GM13976 (cell line): ENCODE results near the gene NCAPG.

Experiments
- DNase-seq: peaks from one replicate; pipeline ENCODE4 v3.0.0; 2012; ENCODE audit warnings: low spot score
- in situ Hi-C: fragments of 300-500 bp; cut with MboI; formaldehyde crosslinking; loops from one replicate; pipeline ENCODE4 v1.12.0; 2022; ENCODE audit warnings: low sequenced_read_pairs, mixed read lengths, inconsistent platforms; ENCODE audit not compliant: unreplicated experiment
- TF ChIP-seq, protein P1 (sequence below): IDR thresholded peaks from 2 replicates; pipeline ENCODE4 v1.5.1; 2012; ENCODE audit warnings: borderline replicate concordance, mild to moderate bottlenecking; ENCODE audit not compliant: insufficient read depth; ENCODE audit errors: extremely low read depth, missing control alignments, control extremely low read depth

NCAPG gene

DNA sequence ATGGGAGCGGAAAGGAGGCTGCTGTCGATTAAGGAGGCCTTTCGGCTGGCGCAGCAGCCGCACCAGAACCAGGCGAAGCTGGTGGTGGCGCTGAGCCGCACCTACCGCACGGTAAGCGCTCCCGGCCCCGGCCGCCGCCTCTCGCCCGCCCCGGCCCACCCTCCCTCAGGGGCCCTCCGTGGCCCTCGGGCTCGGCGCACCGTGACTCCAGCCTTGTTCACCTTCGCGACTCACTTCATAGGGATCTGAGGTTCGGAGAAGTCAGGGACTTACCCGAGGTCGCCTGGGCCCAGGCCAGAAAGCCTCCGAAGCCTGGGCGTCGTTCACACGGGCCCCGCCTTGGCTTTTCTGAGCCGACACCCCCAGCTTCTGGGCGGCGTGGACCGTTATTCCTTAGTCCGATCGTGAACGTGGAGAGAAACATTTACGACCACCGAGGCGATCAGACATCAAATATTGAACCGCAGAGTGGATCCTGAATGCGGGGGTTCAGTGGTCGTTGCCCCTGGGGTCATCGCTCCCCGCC lies 362 bp downstream of the NCAPG start:
- DNase-seq: no peak
- in situ Hi-C loops: loop anchor here (25.0 kb wide), 2 partner anchors 551 to 776 kb away; no protein-coding TSS in a partner anchor
- TF ChIP-seq, protein P1, sequence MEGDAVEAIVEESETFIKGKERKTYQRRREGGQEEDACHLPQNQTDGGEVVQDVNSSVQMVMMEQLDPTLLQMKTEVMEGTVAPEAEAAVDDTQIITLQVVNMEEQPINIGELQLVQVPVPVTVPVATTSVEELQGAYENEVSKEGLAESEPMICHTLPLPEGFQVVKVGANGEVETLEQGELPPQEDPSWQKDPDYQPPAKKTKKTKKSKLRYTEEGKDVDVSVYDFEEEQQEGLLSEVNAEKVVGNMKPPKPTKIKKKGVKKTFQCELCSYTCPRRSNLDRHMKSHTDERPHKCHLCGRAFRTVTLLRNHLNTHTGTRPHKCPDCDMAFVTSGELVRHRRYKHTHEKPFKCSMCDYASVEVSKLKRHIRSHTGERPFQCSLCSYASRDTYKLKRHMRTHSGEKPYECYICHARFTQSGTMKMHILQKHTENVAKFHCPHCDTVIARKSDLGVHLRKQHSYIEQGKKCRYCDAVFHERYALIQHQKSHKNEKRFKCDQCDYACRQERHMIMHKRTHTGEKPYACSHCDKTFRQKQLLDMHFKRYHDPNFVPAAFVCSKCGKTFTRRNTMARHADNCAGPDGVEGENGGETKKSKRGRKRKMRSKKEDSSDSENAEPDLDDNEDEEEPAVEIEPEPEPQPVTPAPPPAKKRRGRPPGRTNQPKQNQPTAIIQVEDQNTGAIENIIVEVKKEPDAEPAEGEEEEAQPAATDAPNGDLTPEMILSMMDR: no peak

DNA sequence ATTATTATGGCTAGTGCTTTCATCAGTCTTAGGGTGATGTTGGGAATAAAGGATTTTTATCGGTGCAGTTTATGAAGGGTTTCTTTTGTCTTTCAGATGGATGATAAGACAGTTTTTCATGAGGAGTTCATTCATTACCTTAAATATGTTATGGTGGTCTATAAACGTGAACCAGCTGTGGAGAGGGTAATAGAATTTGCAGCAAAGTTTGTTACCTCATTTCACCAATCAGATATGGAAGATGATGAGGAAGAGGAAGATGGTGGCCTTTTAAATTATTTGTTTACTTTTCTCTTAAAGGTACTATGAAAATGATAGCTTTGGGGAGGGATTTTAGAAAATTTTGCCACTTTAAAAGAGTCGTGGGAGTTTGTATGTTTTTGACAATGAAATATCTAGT lies 1.3 kb downstream of the NCAPG start:
- in situ Hi-C loops: loop anchor here (25.0 kb wide), 2 partner anchors 550 to 775 kb away; no protein-coding TSS in a partner anchor
- TF ChIP-seq, protein P1: no peak
- DNase-seq: no peak

DNA sequence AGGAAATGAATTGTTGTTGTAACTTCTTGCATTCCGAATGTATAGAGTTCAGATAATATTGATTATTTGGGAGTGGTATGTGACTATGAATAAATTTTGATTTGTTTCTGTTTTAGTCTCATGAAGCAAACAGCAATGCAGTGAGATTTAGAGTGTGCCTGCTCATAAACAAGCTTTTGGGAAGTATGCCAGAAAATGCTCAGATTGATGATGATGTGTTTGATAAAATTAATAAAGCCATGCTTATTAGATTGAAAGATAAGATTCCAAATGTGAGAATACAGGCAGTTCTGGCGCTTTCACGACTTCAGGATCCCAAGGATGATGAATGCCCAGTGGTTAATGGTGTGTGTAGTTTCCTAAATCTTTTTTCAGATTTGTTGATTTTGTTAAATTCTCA lies 2.0 kb downstream of the NCAPG start:
- TF ChIP-seq, protein P1: no peak
- in situ Hi-C loops: loop anchor here (25.0 kb wide), 2 partner anchors 550 to 774 kb away; no protein-coding TSS in a partner anchor
- no peak for DNase-seq

DNA sequence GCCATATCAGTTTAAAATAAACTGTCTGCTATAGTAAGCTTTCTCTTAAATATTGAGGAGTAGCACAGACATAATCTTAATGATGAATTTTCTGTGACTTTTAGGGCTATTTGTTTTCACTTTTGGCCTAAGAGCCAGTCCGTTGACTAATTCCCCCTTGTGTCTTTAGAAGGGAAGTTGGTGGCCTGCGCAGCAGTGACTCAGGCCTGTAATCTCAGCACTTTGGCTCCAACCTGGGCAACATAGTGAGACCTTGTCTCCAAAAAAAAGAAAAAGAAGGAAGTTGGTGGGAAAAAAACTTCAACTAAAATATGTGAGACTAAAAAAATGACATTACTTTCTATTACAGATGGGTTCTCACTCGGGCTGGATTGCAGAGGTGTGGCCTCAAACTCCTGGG lies 3.4 kb downstream of the NCAPG start:
- TF ChIP-seq, protein P1: no peak
- in situ Hi-C loops: loop anchor here (25.0 kb wide), 2 partner anchors 548 to 773 kb away; no protein-coding TSS in a partner anchor
- DNase-seq: no peak

DNA sequence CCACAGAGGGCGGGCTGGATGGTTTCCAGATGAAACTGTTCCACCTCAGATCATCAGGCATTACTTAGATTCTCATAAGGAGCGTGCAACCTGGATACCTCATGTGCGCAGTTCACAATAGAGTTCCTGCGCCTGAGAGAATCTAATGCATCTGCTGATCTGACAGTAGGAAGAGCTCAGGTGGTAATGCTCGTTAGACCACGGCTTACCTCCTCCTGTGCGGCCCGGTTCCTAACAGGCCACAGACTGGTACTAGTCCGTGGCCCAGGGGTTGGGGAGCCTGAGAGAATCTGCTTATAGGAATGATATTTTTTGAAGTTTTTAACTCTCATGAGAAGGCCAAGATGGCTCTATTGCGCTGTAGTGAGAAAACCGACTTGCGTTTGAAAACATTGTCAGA lies 5.4 kb downstream of the NCAPG start:
- in situ Hi-C loops: loop anchor here (25.0 kb wide), 2 partner anchors 546 to 771 kb away; no protein-coding TSS in a partner anchor
- no peak for DNase-seq
- TF ChIP-seq, protein P1: no peak

DNA sequence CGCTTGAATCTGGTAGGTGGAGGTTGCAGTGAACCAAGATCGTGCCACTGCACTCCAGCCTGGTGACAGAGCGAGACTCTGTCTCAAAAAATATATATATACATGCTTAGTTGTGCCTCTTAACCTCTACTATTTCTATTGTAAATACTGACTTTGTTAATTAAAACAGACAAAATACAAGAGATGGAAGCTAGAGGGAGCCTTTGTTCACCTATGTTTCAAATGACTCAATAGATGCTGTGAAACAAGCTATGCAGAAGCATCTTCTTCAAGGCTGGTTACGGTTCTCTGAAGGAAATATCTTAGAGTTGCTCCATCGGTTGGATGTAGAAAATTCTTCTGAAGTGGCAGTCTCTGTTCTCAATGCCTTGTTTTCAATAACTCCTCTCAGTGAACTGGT lies 6.2 kb downstream of the NCAPG start:
- peak; percentile 27 for DNase-seq
- in situ Hi-C loops: loop anchor here (25.0 kb wide), 2 partner anchors 545 to 770 kb away; no protein-coding TSS in a partner anchor
- TF ChIP-seq, protein P1: peak; percentile 21
